Inferior parietal cortex (tissue), 1 donor: ENCODE measurements around the gene RANBP3L.
"Not testable (repeated sequence)": the region's sequence is repeated elsewhere in the genome, so short reads cannot be mapped to it uniquely, and the experiment has no call there.

Experiments used
- DNase-seq: peaks from one replicate; pipeline ENCODE4 v3.0.0-alpha.2; 2016; ENCODE audit errors: extremely low spot score

RANBP3L gene

GRCh38 chr5:36301858-36302603, at the start of gene RANBP3L:
Gene RANBP3L (minus strand): TSS chr5:36301902. CDS start chr5:36301416, 486 bp downstream.
- DNase-seq: peak; percentile 54

- no peak for DNase-seq
These were observed 45.4 kb upstream of the RANBP3L start for GRCh38 chr5:36346896-36347690.

- DNase-seq: no peak
These were observed 43.2 kb upstream of the RANBP3L start for GRCh38 chr5:36344899-36345298.

- DNase-seq: not testable (repeated sequence)
These were observed 40.0 kb upstream of the RANBP3L start for GRCh38 chr5:36341720-36342119.

GRCh38 chr5:36337597-36337996, 35.9 kb upstream of the RANBP3L start:
- DNase-seq: no peak

GRCh38 chr5:36334315-36334714, 32.6 kb upstream of the RANBP3L start:
- no peak for DNase-seq

- not testable (repeated sequence) for DNase-seq
These were observed 31.0 kb upstream of the RANBP3L start for GRCh38 chr5:36332720-36333119.

- no peak for DNase-seq
These were observed 23.5 kb upstream of the RANBP3L start for GRCh38 chr5:36325196-36325595.

- DNase-seq: no peak
These were observed 22.5 kb upstream of the RANBP3L start for GRCh38 chr5:36323926-36324781.

- DNase-seq: no peak
These were observed 11.4 kb upstream of the RANBP3L start for GRCh38 chr5:36312953-36313672.

GRCh38 chr5:36311956-36312355, 10.3 kb upstream of the RANBP3L start:
- no peak for DNase-seq

- DNase-seq: no peak
These were observed 8.4 kb upstream of the RANBP3L start for GRCh38 chr5:36310138-36310537.

GRCh38 chr5:36305571-36306326, 4.0 kb upstream of the RANBP3L start:
- peak; percentile 66 for DNase-seq

- DNase-seq: no peak
These were observed 2.5 kb upstream of the RANBP3L start for GRCh38 chr5:36304095-36304805.

GRCh38 chr5:36300927-36301540, 668 bp downstream of the RANBP3L start:
- DNase-seq: no peak

- DNase-seq: no peak
These were observed 1.3 kb downstream of the RANBP3L start for GRCh38 chr5:36300191-36300926.

- DNase-seq: no peak
These were observed 3.1 kb downstream of the RANBP3L start for GRCh38 chr5:36298552-36298951.

- no peak for DNase-seq
These were observed 4.0 kb downstream of the RANBP3L start for GRCh38 chr5:36297653-36298052.
